OCI-LY7 (cell line): Measurements from ENCODE around the gene F8.

Experiments
- EZH2phosphoT487 ChIP-seq: fragments of 200-600 bp; sonication (generic); IDR thresholded peaks from 2 replicates; pipeline ENCODE4 v1.6.1; 2018; ENCODE audit warnings: low read depth, borderline replicate concordance, mild to moderate bottlenecking, mixed run types, antibody characterized with exemption, low read length, moderate library complexity, mixed read lengths
- TF ChIP-seq, protein P1 (sequence below): fragments of 200-600 bp; sonication (generic); conservative IDR thresholded peaks from 2 replicates; pipeline ENCODE4 v1.5.1; 2014; ENCODE audit warnings: mild to moderate bottlenecking, antibody characterized with exemption, low read length, moderate library complexity, mixed read lengths

DNA sequence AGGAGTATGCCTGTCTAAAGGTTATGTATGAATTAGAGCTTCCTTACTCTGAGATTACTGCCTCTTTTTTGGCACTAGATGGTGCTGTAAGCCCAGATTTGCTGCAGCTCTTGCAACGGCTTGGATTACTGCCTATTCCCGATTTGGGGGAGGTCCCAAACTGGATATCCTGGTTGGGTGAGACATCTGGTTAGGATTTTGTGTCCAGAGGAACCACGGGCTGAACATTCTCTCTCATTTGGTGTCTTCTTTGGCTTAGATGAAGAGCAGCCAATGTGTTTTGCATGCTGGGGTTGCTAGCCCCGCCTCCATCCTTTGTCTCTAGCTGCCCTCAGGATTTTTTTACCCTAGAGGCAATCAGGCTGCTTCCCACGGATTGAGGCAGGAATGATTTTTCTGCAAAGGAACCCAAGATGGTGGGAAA, 104.5 kb downstream of the F8 start:
- TF ChIP-seq, protein P1, sequence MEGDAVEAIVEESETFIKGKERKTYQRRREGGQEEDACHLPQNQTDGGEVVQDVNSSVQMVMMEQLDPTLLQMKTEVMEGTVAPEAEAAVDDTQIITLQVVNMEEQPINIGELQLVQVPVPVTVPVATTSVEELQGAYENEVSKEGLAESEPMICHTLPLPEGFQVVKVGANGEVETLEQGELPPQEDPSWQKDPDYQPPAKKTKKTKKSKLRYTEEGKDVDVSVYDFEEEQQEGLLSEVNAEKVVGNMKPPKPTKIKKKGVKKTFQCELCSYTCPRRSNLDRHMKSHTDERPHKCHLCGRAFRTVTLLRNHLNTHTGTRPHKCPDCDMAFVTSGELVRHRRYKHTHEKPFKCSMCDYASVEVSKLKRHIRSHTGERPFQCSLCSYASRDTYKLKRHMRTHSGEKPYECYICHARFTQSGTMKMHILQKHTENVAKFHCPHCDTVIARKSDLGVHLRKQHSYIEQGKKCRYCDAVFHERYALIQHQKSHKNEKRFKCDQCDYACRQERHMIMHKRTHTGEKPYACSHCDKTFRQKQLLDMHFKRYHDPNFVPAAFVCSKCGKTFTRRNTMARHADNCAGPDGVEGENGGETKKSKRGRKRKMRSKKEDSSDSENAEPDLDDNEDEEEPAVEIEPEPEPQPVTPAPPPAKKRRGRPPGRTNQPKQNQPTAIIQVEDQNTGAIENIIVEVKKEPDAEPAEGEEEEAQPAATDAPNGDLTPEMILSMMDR = peak; percentile 84
- TF ChIP-seq EZH2phosphoT487 = no peak
